Activated T-helper 1 cell treated with anti-CD3 and anti-CD28 coated beads, Interleukin-12 subunit alpha, Interleukin-12 subunit beta, Interleukin-2, Interleukin-4 antibody, amounts not matched to agents 30 ng/mL and 10 ng/mL and 1 ng/mL, durations not matched to agents 14 hours and 24 hours and 36 hours (primary cell): ENCODE measurements around the gene FAM168A. TPM values are rescaled to one million over a fixed set of nuclear protein-coding genes. Genes with fewer than 3 reads are reported as not detected.

ENCODE experiments used
- DNase-seq: peaks from one replicate; pipeline ENCODE4 v3.0.0; 2021; ENCODE audit warnings: low spot score
- H3K27ac Mint-ChIP-seq: one replicate; pipeline ENCODE4 v1.8.0; 2021; ENCODE audit warnings: mild to moderate bottlenecking, mixed read lengths
- H3K27me3 Mint-ChIP-seq: one replicate; pipeline ENCODE4 v1.8.0; 2022; ENCODE audit warnings: mild to moderate bottlenecking, moderate library complexity, mixed read lengths; ENCODE audit not compliant: insufficient read depth
- H3K36me3 Mint-ChIP-seq: one replicate; pipeline ENCODE4 v1.8.0; 2021; ENCODE audit warnings: low read depth, mixed read lengths
- H3K4me1 Mint-ChIP-seq: one replicate; pipeline ENCODE4 v1.8.0; 2021; ENCODE audit warnings: low read depth, mixed read lengths
- H3K4me3 Mint-ChIP-seq: one replicate; pipeline ENCODE4 v1.8.0; 2021; ENCODE audit warnings: mild to moderate bottlenecking, moderate library complexity, mixed read lengths
- H3K9me3 Mint-ChIP-seq: one replicate; pipeline ENCODE4 v1.8.0; 2021; ENCODE audit warnings: mixed read lengths
- intact Hi-C: fragments of 100-400 bp; cut with micrococcal nuclease; formaldehyde crosslinking; loops from one replicate; pipeline ENCODE4 v1.15.1; 2024
- total RNA-seq: library from RNA; stranded (reverse); gene quantifications from 2 replicates; pipeline ENCODE4 v1.2.3, GENCODE V29; 2022

FAM168A gene
- total RNA-seq, 1 donor from 2014 or later = 19.4 TPM

GRCh38 chr11:73387594-73388264 is 210.2 kb downstream of the FAM168A start:
- H3K9me3 Mint-ChIP-seq = no peaks in the 10 kb centered on the region
- intact Hi-C loops = no loop called here
- H3K4me3 Mint-ChIP-seq = no peak overlapping the region
- H3K27me3 Mint-ChIP-seq = no peaks in the 10 kb centered on the region
- H3K36me3 Mint-ChIP-seq = peaks cover 6% of the 10 kb centered on the region
- peak overlapping the region; percentile 10 for H3K27ac Mint-ChIP-seq
- DNase-seq = no peak
- H3K4me1 Mint-ChIP-seq = peaks cover 56% of the 10 kb centered on the region

GRCh38 chr11:73386546-73386945 is 211.4 kb downstream of the FAM168A start:
- Mint-ChIP-seq H3K4me3 (no peak overlapping the region), H3K4me1 (peaks cover 65% of the 10 kb centered on the region), H3K27me3 (no peaks in the 10 kb centered on the region), H3K27ac (peak overlapping the region; percentile 48), H3K36me3 (peaks cover 6% of the 10 kb centered on the region), H3K9me3 (no peaks in the 10 kb centered on the region)
- intact Hi-C loops = no loop called here
- DNase-seq = no peak

GRCh38 chr11:73386016-73386415 is 211.9 kb downstream of the FAM168A start:
- no peak for DNase-seq
- peaks cover 6% of the 10 kb centered on the region for H3K36me3 Mint-ChIP-seq
- peaks cover 69% of the 10 kb centered on the region for H3K4me1 Mint-ChIP-seq
- no peaks in the 10 kb centered on the region for H3K9me3 Mint-ChIP-seq
- peak overlapping the region; percentile 15 for H3K4me3 Mint-ChIP-seq
- no peaks in the 10 kb centered on the region for H3K27me3 Mint-ChIP-seq
- peak overlapping the region; percentile 86 for H3K27ac Mint-ChIP-seq
- intact Hi-C loops = no loop called here

GRCh38 chr11:73384872-73385689 is 212.8 kb downstream of the FAM168A start:
- DNase-seq = no peak
- intact Hi-C loops = no loop called here
- Mint-ChIP-seq H3K36me3 (peaks cover 6% of the 10 kb centered on the region), H3K27ac (peak overlapping the region; percentile 86), H3K4me3 (peak overlapping the region; percentile 51), H3K4me1 (peaks cover 71% of the 10 kb centered on the region), H3K27me3 (no peaks in the 10 kb centered on the region), H3K9me3 (no peaks in the 10 kb centered on the region)

- Mint-ChIP-seq H3K9me3 (no peaks in the 10 kb centered on the region), H3K27ac (peak overlapping the region; percentile 86), H3K4me3 (peak overlapping the region; percentile 51), H3K4me1 (peaks cover 65% of the 10 kb centered on the region), H3K27me3 (no peaks in the 10 kb centered on the region), H3K36me3 (peaks cover 3% of the 10 kb centered on the region)
- intact Hi-C loops = no loop called here
- DNase-seq = no peak
Observed at GRCh38 chr11:73384531-73384871, 213.4 kb downstream of the FAM168A start.

GRCh38 chr11:73384125-73384441 is 213.8 kb downstream of the FAM168A start:
- H3K4me3 Mint-ChIP-seq = peak overlapping the region; percentile 51
- intact Hi-C loops = no loop called here
- peak overlapping the region; percentile 86 for H3K27ac Mint-ChIP-seq
- H3K9me3 Mint-ChIP-seq = no peaks in the 10 kb centered on the region
- H3K4me1 Mint-ChIP-seq = peaks cover 66% of the 10 kb centered on the region
- H3K27me3 Mint-ChIP-seq = no peaks in the 10 kb centered on the region
- H3K36me3 Mint-ChIP-seq = peaks cover 3% of the 10 kb centered on the region
- DNase-seq = no peak

- Mint-ChIP-seq H3K4me1 (peaks cover 72% of the 10 kb centered on the region), H3K27me3 (no peaks in the 10 kb centered on the region), H3K4me3 (no peak overlapping the region), H3K9me3 (no peaks in the 10 kb centered on the region), H3K36me3 (peaks cover 3% of the 10 kb centered on the region), H3K27ac (peak overlapping the region; percentile 86)
- no peak for DNase-seq
- intact Hi-C loops = no loop called here
Observed at GRCh38 chr11:73383249-73384124, 214.4 kb downstream of the FAM168A start.

- no peak for DNase-seq
- Mint-ChIP-seq H3K36me3 (no peaks in the 10 kb centered on the region), H3K27ac (no peak overlapping the region), H3K27me3 (no peaks in the 10 kb centered on the region), H3K4me3 (no peak overlapping the region), H3K4me1 (peaks cover 74% of the 10 kb centered on the region), H3K9me3 (no peaks in the 10 kb centered on the region)
- intact Hi-C loops = no loop called here
Observed at GRCh38 chr11:73382747-73383146, 215.2 kb downstream of the FAM168A start.

GRCh38 chr11:73382183-73382582 is 215.7 kb downstream of the FAM168A start:
- peak overlapping the region; percentile 40 for H3K27ac Mint-ChIP-seq

GRCh38 chr11:73381589-73381988 is 216.3 kb downstream of the FAM168A start:
- intact Hi-C loops = no loop called here

More at GRCh38 chr11:73382183-73382582, 215.7 kb downstream of the FAM168A start:
- Mint-ChIP-seq H3K4me3 (no peak overlapping the region), H3K4me1 (peaks cover 72% of the 10 kb centered on the region), H3K36me3 (peaks cover 1% of the 10 kb centered on the region), H3K27me3 (no peaks in the 10 kb centered on the region), H3K9me3 (no peaks in the 10 kb centered on the region)
- DNase-seq = no peak
- intact Hi-C loops = no loop called here

GRCh38 chr11:73380897-73381410 is 217.0 kb downstream of the FAM168A start:
- Mint-ChIP-seq H3K4me3 (no peak overlapping the region), H3K27ac (no peak overlapping the region), H3K9me3 (no peaks in the 10 kb centered on the region), H3K36me3 (peaks cover 3% of the 10 kb centered on the region), H3K4me1 (peaks cover 59% of the 10 kb centered on the region), H3K27me3 (no peaks in the 10 kb centered on the region)
- DNase-seq = no peak
- intact Hi-C loops = no loop called here

More at GRCh38 chr11:73381589-73381988, 216.3 kb downstream of the FAM168A start:
- Mint-ChIP-seq H3K9me3 (no peaks in the 10 kb centered on the region), H3K36me3 (peaks cover 3% of the 10 kb centered on the region), H3K4me1 (peaks cover 66% of the 10 kb centered on the region), H3K27me3 (no peaks in the 10 kb centered on the region), H3K27ac (no peak overlapping the region), H3K4me3 (no peak overlapping the region)
- no peak for DNase-seq

GRCh38 chr11:73380331-73380730 is 217.6 kb downstream of the FAM168A start:
- Mint-ChIP-seq H3K27ac (no peak overlapping the region), H3K36me3 (peaks cover 3% of the 10 kb centered on the region), H3K4me1 (peaks cover 58% of the 10 kb centered on the region), H3K9me3 (no peaks in the 10 kb centered on the region), H3K27me3 (no peaks in the 10 kb centered on the region), H3K4me3 (no peak overlapping the region)
- intact Hi-C loops = no loop called here
- no peak for DNase-seq
